Smooth muscle cell of trachea (primary cell): ENCODE results near the gene SEMG2. TPM values are rescaled to one million over a fixed set of nuclear protein-coding genes. Genes with fewer than 3 reads are reported as not detected.

ENCODE experiments used
- total RNA-seq: library from RNA; depleted of rRNA; stranded (reverse); fragments of >200 nt; gene quantifications from 2 replicates; pipeline ENCODE4 v1.2.1, GENCODE V29; 2014

Gene SEMG2
- not detected in 2 replicates for total RNA-seq

GRCh38 chr20:45221076-45221475 lies at the start of gene SEMG2:
SEMG2 (plus strand) TSS chr20:45221373; CDS start chr20:45221390, 17 bp downstream.

GRCh38 chr20:45174434-45175364 lies 46.5 kb upstream of the SEMG2 start, which contains the start of gene PI3:
PI3 (plus strand) TSS chr20:45174902; CDS start chr20:45174923, 21 bp downstream.

GRCh38 chr20:45206725-45207124 lies 14.4 kb upstream of the SEMG2 start, which contains the start of gene SEMG1:
SEMG1 (plus strand) TSS chr20:45207033; CDS start chr20:45207054, 21 bp downstream.

DNA sequence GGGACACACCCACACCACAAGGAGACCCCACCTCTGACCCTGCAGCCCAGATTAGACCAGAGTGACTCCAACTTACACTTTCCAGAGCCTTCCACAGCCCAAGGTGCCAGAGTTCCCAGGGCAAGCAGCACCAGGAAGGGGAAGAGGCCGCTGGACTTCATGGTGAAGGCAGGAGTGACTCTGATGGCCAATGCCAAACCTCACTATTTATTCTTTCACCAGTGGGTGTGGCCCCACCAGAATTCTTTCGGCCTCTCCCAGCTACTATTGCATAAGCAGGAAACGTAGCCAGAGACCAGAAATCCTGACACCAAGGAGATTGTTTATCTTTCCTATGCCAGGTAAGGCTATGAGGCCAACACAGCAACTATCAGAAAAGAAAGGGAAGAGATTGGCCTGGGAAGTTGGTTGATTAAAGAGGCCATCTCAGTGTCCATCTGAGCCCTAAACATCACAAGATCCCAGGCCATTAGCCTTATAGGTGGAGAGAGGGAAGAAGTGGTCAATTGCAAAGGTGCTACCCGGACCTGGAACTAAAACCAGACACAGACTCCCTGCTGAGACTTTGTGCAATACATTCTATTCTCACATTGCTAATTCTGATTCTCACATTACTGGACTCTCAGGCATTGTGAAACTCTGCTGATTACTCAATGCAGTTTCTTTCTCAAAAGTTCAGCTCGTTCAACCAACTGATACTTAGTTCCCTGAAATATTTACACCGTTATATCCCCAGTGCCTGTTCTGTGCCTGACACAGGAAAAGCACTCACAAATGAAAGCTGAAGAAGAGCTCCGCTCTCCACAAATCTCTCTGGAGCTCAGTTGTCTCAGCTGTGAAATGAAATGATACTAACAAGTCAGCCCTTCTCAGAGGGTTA lies 33.5 kb downstream of the SEMG2 start, which contains the start of gene SLPI:
TSS of gene SLPI (minus strand) at position 182 of the 880 bp plus-strand sequence. CDS start at position 161, 21 bp downstream.

Other genes with a start within 250 kb of the SEMG2 start
- 0.29 and 2.5 TPM in 2 replicates for gene KCNS1, start 120.2 kb upstream of the SEMG2 start, total RNA-seq
- not detected in 2 replicates for gene WFDC5, start 106.2 kb upstream of the SEMG2 start, total RNA-seq
- gene WFDC12, start 96.9 kb upstream of the SEMG2 start, total RNA-seq: not detected in 2 replicates
- gene PI3, start 46.5 kb upstream of the SEMG2 start, total RNA-seq: not detected in 2 replicates
- not detected in 2 replicates for gene SEMG1, start 14.3 kb upstream of the SEMG2 start, total RNA-seq
- gene SLPI, start 33.2 kb downstream of the SEMG2 start, total RNA-seq: 0.33 TPM in 1 of 2 replicates, not detected in the other
- gene RBPJL, start 85.5 kb downstream of the SEMG2 start, total RNA-seq: not detected in 2 replicates
- gene MATN4, start 86.9 kb downstream of the SEMG2 start, total RNA-seq: 0.33 TPM in 1 of 2 replicates, not detected in the other
- gene SDC4, start 127.1 kb downstream of the SEMG2 start, total RNA-seq: 113 and 219 TPM in 2 replicates
- 22.5 and 28.9 TPM in 2 replicates for gene SYS1, start 141.8 kb downstream of the SEMG2 start, total RNA-seq
- gene TP53TG5, start 157.0 kb downstream of the SEMG2 start, total RNA-seq: 0.50 TPM in 1 of 2 replicates, not detected in the other
- gene DBNDD2, start 186.9 kb downstream of the SEMG2 start, total RNA-seq: 2.6 and 3.9 TPM in 2 replicates
- 26.5 and 56.1 TPM in 2 replicates for gene PIGT, start 194.8 kb downstream of the SEMG2 start, total RNA-seq
- gene WFDC2, start 248.4 kb downstream of the SEMG2 start, total RNA-seq: not detected in 2 replicates